SU-DHL-6 (cell line): ENCODE results near the gene FOXB2.

Source experiments
- H2AFZ ChIP-seq: fragments of 200-600 bp; sonication (generic); 2 replicates; pipeline ENCODE4 v1.6.1; 2014; ENCODE audit warnings: low read depth, mild to moderate bottlenecking, moderate library complexity, mixed read lengths, antibody characterized with exemption, low read length; ENCODE audit not compliant: severe bottlenecking
- H3F3A ChIP-seq: fragments of 200-600 bp; shearing (Covaris generic); 2 replicates; pipeline ENCODE4 v1.6.0; 2016; ENCODE audit warnings: antibody characterized with exemption, mild to moderate bottlenecking; ENCODE audit not compliant: insufficient read depth
- H3K27ac ChIP-seq: fragments of 200-600 bp; sonication (generic); 2 replicates; pipeline ENCODE4 v1.5.1; 2016; ENCODE audit warnings: low read depth, mild to moderate bottlenecking, low read length, moderate library complexity, mixed read lengths
- H3K27me3 ChIP-seq: fragments of 200-600 bp; sonication (generic), shearing (Covaris generic); 2 replicates; pipeline ENCODE4 v1.6.0; 2014; ENCODE audit warnings: mild to moderate bottlenecking, low read length
- H3K36me3 ChIP-seq: fragments of 200-600 bp; sonication (generic); 2 replicates; pipeline ENCODE4 v1.6.1; 2014; ENCODE audit warnings: mild to moderate bottlenecking, low read length, mixed read lengths
- H3K4me2 ChIP-seq: fragments of 300-600, 200-600 bp; shearing (Covaris generic), sonication (generic); 2 replicates; pipeline ENCODE4 v1.6.0; 2014; ENCODE audit warnings: low read length, low read depth, mild to moderate bottlenecking; ENCODE audit not compliant: poor library complexity, severe bottlenecking
- H3K4me3 ChIP-seq: fragments of 200-600 bp; sonication (generic); 2 replicates; pipeline ENCODE4 v1.5.1; 2014; ENCODE audit warnings: antibody characterized with exemption, low read length, mild to moderate bottlenecking, mixed read lengths; ENCODE audit not compliant: insufficient read depth, poor library complexity, severe bottlenecking
- H3K79me2 ChIP-seq: fragments of 200-600 bp; sonication (generic); 2 replicates; pipeline ENCODE4 v1.6.1; 2014; ENCODE audit warnings: mild to moderate bottlenecking, low read length, moderate library complexity; ENCODE audit not compliant: insufficient read depth
- H3K9ac ChIP-seq: fragments of 200-600 bp; sonication (generic); 2 replicates; pipeline ENCODE4 v1.7.0; 2014; ENCODE audit warnings: mild to moderate bottlenecking, low read length
- H3K9me2 ChIP-seq: fragments of 200-600 bp; sonication (generic); replicated peaks from 2 replicates; pipeline ENCODE4 v1.6.1; 2014; ENCODE audit warnings: low read length; ENCODE audit not compliant: insufficient read depth
- H3K9me3 ChIP-seq: fragments of 200-600 bp; sonication (generic); 2 replicates; pipeline ENCODE4 v1.6.1; 2014; ENCODE audit warnings: low read length, mixed read lengths; ENCODE audit not compliant: insufficient read depth
- H4K20me1 ChIP-seq: fragments of 200-600 bp; sonication (generic); 2 replicates; pipeline ENCODE4 v1.6.1; 2014; ENCODE audit warnings: low read depth, mild to moderate bottlenecking, antibody characterized with exemption, low read length, moderate library complexity, mixed read lengths
- EZH2phosphoT487 ChIP-seq: fragments of 200-600 bp; sonication (generic), shearing (Covaris generic); conservative IDR thresholded peaks from 2 replicates; pipeline ENCODE4 v1.6.1; 2018; ENCODE audit warnings: mild to moderate bottlenecking, antibody characterized with exemption, low read length, moderate library complexity, mixed read lengths
- TF ChIP-seq, protein P1 (sequence below): fragments of 200-600 bp; sonication (generic); IDR thresholded peaks from one replicate; pipeline ENCODE4 v1.5.1; 2017; ENCODE audit warnings: antibody characterized with exemption, mild to moderate bottlenecking, low read length, moderate library complexity; ENCODE audit not compliant: insufficient read depth, poor library complexity, severe bottlenecking

Gene FOXB2

DNA sequence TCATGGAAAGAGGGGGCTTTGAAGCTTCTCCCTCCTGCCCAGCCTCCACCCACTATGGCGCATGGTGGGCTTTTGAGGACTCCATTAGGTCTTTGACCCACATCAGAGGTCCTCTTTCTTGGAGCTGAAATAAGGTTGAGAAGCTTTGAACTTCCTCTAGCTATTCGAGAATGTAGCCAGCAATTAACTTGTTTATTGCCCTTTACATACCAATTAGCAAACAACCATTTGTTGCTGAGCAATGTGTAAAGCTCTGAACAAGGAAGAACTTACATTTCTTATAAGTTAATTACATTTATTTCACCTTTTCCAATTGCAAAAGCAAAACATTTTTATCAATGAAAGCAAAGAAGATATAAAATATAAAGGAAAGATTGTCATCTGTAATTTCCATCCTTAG lies 30.5 kb upstream of the FOXB2 start:
- H2AFZ ChIP-seq: no peak overlapping the region
- H3K27ac ChIP-seq: no peak overlapping the region
- TF ChIP-seq, protein P1, sequence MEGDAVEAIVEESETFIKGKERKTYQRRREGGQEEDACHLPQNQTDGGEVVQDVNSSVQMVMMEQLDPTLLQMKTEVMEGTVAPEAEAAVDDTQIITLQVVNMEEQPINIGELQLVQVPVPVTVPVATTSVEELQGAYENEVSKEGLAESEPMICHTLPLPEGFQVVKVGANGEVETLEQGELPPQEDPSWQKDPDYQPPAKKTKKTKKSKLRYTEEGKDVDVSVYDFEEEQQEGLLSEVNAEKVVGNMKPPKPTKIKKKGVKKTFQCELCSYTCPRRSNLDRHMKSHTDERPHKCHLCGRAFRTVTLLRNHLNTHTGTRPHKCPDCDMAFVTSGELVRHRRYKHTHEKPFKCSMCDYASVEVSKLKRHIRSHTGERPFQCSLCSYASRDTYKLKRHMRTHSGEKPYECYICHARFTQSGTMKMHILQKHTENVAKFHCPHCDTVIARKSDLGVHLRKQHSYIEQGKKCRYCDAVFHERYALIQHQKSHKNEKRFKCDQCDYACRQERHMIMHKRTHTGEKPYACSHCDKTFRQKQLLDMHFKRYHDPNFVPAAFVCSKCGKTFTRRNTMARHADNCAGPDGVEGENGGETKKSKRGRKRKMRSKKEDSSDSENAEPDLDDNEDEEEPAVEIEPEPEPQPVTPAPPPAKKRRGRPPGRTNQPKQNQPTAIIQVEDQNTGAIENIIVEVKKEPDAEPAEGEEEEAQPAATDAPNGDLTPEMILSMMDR: no peak
- TF ChIP-seq EZH2phosphoT487: no peak

DNA sequence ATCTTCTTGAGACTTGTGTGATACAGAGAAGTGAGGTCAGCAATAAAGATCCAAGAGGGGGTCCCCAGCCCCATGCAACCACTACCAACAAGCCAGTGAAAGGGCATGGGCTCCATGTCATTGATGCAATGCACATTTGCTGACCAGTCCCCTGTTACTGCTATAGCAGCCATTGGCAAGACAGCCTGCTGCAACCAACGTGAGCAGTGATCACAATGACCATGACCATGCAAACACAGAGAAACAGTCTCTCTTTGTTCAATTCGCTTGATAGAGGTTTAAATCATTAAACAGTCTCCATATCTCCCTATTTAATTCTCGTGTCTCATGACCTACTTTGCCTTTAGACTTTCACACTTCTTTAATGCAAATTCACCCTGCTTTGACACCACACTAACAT lies 30.0 kb upstream of the FOXB2 start:
- Histone ChIP-seq H3K79me2 (no peaks in the 10 kb centered on the region), H2AFZ (no peak overlapping the region), H3K9me3 (no peaks in the 10 kb centered on the region), H3K4me3 (no peak overlapping the region), H3K9me2 (no peaks in the 10 kb centered on the region), H3K36me3 (no peaks in the 10 kb centered on the region), H3K9ac (no peak overlapping the region), H4K20me1 (no peaks in the 10 kb centered on the region), H3K27me3 (no peaks in the 10 kb centered on the region), H3K27ac (no peak overlapping the region), H3F3A (no peaks in the 10 kb centered on the region), H3K4me2 (no peak overlapping the region)
- TF ChIP-seq, protein P1: no peak
- TF ChIP-seq EZH2phosphoT487: no peak

More for the DNA sequence above, 30.5 kb upstream of the FOXB2 start:
- no peaks in the 10 kb centered on the region for H4K20me1 ChIP-seq
- no peaks in the 10 kb centered on the region for H3K9me3 ChIP-seq
- no peak overlapping the region for H3K4me3 ChIP-seq
- H3K4me2 ChIP-seq: no peak overlapping the region
- H3K9me2 ChIP-seq: no peaks in the 10 kb centered on the region
- H3K27me3 ChIP-seq: no peaks in the 10 kb centered on the region
- H3K36me3 ChIP-seq: no peaks in the 10 kb centered on the region
- no peak overlapping the region for H3K9ac ChIP-seq
- H3F3A ChIP-seq: no peaks in the 10 kb centered on the region
- no peaks in the 10 kb centered on the region for H3K79me2 ChIP-seq

DNA sequence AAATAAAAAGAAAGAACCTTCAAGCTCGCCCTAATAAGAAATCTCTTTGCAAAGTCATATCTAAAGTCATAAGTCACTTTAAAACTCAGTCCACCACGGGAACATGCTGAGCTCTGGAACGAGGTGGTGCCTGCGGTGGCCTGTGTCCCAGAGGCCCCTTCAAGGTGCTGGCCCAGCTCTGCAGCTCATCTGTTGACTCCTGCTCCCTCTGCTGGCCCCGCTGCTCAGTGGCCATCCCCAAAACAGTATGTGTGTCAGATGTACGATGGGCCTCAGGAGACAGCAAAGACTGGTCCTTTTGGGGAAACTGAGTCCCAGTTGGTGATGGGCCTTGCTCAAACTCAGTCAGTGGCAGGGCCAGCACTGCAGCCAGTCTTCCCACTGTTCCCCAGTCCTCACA lies 22.8 kb upstream of the FOXB2 start:
- no peak overlapping the region for H3K27ac ChIP-seq
- no peaks in the 10 kb centered on the region for H3K27me3 ChIP-seq
- H3K79me2 ChIP-seq: no peaks in the 10 kb centered on the region
- H3K4me2 ChIP-seq: no peak overlapping the region
- no peak for TF ChIP-seq EZH2phosphoT487
- TF ChIP-seq, protein P1: no peak
- no peaks in the 10 kb centered on the region for H3K36me3 ChIP-seq
- H3K9ac ChIP-seq: no peak overlapping the region
- H3F3A ChIP-seq: no peaks in the 10 kb centered on the region
- no peak overlapping the region for H2AFZ ChIP-seq
- H3K9me2 ChIP-seq: no peaks in the 10 kb centered on the region
- no peaks in the 10 kb centered on the region for H4K20me1 ChIP-seq
- no peak overlapping the region for H3K4me3 ChIP-seq
- H3K9me3 ChIP-seq: no peaks in the 10 kb centered on the region

DNA sequence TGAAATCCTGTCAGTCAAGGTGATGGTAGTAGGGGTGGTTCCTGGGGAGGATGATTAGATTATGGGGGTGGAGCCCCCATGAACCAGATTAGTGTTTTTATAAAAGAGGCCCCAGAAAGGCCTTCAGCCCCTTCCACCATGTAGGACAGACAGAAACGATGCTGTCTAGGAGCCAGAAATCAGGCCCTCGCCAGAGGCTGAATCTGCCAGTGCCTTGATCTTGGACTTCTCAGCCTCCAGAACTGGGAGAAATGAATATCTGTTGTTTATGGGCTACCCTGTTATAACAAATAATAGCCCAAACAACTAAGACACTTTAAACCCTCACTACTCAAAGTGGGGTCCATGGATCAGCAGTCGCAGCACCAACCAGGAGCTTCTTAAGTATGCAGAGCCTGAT lies 20.2 kb upstream of the FOXB2 start:
- no peak overlapping the region for H2AFZ ChIP-seq
- no peak overlapping the region for H3K4me2 ChIP-seq
- H3K4me3 ChIP-seq: no peak overlapping the region
- no peaks in the 10 kb centered on the region for H3K79me2 ChIP-seq
- H3K9me2 ChIP-seq: no peaks in the 10 kb centered on the region
- no peaks in the 10 kb centered on the region for H3K36me3 ChIP-seq
- no peaks in the 10 kb centered on the region for H4K20me1 ChIP-seq
- H3K27me3 ChIP-seq: no peaks in the 10 kb centered on the region
- TF ChIP-seq EZH2phosphoT487: no peak
- TF ChIP-seq, protein P1: no peak
- no peak overlapping the region for H3K27ac ChIP-seq
- H3F3A ChIP-seq: no peaks in the 10 kb centered on the region
- no peaks in the 10 kb centered on the region for H3K9me3 ChIP-seq
- no peak overlapping the region for H3K9ac ChIP-seq
